ENCODE results near the gene ZNF429.

DNA sequence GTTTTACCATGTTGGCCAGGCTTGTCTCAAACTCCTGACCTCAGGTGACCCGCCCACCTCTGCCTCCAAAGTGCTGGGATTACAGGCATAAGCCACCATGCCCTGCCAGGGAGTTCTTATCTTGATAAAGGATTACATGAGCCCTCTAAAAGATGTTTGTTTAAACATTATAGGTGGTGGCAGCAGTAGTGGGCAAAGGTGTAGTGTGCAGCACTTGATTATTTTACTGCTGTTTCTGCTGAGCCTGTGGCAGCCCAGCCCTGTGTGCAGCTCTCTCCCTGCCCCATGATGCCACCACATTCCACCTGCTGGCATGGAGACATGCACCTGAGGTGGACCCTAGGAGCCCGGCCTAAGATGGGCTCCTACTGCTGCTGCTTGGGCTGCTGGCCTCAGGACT, 54.0 kb downstream of the ZNF429 start:
- TF ChIP-seq, protein P1, sequence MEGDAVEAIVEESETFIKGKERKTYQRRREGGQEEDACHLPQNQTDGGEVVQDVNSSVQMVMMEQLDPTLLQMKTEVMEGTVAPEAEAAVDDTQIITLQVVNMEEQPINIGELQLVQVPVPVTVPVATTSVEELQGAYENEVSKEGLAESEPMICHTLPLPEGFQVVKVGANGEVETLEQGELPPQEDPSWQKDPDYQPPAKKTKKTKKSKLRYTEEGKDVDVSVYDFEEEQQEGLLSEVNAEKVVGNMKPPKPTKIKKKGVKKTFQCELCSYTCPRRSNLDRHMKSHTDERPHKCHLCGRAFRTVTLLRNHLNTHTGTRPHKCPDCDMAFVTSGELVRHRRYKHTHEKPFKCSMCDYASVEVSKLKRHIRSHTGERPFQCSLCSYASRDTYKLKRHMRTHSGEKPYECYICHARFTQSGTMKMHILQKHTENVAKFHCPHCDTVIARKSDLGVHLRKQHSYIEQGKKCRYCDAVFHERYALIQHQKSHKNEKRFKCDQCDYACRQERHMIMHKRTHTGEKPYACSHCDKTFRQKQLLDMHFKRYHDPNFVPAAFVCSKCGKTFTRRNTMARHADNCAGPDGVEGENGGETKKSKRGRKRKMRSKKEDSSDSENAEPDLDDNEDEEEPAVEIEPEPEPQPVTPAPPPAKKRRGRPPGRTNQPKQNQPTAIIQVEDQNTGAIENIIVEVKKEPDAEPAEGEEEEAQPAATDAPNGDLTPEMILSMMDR (optimal IDR thresholded peaks at IDR 0.05 in 1 of 3, IDR thresholded peaks at IDR 0.05 in 1 of 3, conservative IDR thresholded peaks at IDR 0.05 in 1 of 3; ENCODE audit: extremely low read depth in 1 of 3, insufficient read depth in 2 of 3, low read length in 3 of 3): no peak
- TF ChIP-seq EZH2 (IDR thresholded peaks at IDR 0.05; ENCODE audit: low read length): no peak

Measured in keratinocyte (primary cell).